GM21390 (cell line): ENCODE data around the gene GDF9.

Experiments
- ATAC-seq: cut with Tn5 transposase; IDR thresholded peaks from one replicate; pipeline ENCODE4 v1.9.1; 2021; ENCODE audit not compliant: unreplicated experiment

Gene GDF9

DNA sequence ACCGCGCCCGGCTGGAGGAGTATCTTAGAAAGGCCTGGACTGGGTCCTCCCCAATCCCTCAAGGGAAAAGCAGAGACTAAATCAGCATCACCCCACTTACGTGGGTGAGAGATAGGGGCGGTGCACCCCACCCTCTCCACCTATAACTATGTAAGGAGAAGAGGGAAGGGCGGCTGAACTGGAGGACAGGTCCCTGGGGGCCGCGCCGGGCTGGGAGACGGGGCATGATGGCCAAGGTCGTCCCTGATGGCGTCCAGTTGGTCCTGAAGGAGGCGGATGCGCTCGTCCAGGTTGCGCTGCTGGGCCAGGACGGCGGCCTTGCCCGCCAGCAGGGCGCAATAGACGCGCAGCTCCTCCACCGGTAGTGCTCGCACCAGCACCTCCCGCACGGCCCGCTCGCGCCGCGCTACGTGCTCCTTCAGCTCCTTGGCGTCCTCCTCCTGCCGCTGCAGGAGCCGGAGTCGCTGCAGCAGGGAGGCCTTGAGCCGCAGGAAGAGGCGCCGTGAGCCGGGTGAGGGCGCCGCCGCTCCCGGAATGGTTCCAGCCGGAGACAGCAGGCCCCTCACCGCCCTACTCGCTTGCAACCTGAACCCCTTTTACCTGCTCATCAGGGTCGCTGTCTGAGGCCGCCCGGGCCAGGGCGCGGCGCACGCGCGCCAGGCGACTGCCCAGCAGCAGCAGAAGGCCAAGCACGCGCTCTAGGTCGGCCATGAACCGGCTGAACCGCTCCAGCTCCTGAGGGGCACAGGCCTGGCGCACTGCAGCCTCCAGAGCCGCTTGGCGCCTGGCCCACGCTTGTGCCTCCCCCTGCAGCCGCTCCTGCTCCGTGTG, 43.4 kb downstream of the GDF9 start:
- no peak for ATAC-seq

DNA sequence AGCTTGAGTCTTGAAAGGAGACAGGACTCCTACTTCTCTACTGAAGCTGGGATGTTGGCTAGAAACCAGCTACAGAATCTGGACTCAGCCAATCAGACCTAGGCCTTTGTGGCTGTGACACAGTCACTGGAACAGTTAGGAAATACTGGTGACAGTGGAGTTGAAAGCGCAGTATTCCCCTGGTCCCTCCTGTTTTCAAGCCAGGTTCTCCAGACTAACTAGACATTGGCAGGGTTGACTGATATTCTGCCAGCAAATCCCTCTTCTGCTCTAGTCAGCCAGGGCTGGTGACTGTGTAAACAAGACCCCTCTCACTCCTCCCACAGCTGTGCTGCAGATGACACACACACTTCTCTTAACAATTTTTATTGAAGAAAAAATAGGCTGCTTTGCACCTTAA, 44.5 kb downstream of the GDF9 start:
- no peak for ATAC-seq

DNA sequence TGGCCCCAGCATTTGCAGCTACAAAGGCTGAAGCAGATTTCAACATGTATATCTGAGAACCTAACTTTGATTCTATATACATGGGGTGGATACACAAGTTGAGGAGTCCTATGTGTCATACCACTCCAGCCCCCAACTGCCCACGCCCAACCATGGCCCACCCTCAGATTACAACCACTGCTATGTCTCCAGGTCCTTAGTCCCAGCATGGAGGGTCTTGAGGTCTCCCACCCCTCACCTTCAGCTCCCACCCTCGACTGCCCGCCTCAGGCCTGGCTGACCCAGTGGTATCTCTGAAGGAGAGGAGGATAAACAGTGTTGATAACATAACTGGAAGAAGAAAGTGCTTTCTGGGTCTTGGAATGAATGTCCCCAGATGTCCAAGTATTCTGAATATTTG, 44.9 kb downstream of the GDF9 start:
- ATAC-seq: no peak

DNA sequence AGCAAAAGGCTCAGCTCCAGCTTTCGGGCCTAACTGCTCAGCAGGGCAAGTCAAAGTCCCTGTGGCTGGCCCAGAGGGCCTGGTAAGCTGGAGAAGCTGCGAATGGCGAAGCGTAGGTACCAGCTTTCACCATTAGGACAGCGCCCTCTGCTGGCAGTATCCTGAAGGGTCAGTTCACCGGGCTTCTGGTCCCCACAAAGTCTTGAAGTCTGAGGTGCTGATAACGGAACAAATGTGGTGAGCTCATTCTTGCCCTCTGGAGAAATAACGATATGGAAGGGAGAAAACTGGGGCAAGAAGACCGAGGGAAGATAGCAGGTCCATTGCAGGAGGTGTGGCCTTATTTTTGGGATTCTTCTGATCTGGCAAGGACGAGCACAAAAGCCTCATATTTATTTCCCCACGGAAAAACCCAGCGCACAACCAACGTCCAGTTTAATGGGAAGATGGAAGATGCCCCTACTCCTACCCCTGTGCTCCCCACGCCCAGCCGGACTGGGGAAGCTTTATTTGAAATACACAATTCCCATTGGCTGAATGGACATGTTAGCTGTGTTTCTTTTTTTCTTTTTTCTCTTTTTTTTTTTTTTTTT, 46.0 kb downstream of the GDF9 start:
- no peak for ATAC-seq

DNA sequence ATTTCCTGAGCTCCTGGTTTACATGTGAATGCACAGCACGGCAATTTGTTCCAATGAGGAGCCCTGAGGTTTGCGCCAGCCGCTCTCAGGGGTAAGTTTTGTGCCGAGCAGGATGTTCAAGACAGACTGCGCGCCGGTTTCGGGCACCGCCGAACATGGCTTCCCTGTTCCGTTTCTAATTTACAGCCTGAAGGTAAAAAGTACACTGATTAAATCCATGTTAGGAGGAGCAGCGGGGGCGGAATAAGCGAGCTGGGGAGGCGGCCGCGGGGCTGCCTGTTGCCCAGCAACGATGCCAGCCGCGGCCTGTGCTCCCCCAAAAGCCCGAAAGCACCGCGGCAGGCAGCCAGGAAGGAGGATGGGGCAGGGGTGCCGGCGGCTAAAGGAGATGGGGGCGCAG, 46.8 kb downstream of the GDF9 start:
- no peak for ATAC-seq

DNA sequence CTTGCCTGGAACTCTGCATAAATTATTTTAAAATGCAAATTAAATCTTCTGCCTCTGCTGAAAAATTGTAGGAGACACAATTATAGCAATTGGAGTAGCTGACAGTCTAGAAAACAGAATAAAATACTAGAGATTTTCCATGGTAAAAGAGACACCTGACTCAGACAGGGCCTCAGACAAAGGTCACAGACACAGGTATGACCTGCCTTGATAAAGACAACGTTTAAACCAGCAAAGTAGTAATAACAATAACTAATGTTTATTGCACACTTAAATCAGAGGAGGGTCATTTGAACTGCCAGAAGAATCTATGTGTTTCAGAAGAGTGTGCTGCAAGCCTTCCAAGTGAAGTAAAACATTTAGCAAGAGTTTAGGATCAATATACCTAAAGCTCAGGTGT, 49.3 kb downstream of the GDF9 start:
- no peak for ATAC-seq

DNA sequence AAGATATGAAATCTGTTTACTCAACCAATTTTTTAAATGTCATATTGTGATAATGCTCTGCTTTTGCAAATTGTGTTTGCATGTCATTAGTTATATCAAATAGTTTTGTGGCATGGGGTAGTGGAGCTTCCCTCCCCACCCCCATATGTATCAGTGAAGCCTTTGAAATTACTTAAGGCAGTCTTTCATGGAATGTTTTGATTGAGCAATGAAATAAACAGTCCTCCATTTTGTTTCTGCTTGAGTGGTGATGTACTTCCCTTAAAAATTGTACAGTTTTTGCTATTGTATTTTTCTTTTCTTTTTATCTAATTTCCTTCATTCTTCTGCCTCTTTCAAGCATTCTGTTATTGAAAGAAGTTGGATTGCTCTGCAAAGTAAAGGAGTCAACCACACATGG, 49.7 kb downstream of the GDF9 start:
- no peak for ATAC-seq

DNA sequence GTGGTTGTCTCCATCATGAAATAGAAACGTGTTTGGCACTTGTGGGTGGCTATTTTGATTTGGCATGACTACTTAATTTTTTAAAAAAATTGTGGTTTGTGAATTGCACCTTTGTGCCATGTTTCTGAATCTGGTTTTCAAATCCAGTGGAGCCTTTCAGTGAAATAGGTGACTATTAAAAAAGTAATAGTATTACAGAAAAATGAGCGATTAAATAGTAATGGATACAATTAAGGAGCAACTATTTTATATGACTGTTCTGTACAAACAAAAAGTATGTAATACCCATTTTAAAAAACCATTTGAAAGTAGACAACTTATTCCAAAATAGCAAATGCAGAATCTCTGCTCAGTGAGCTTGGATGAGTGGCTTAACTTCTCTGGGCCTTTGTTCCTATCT, 50.2 kb downstream of the GDF9 start:
- ATAC-seq: no peak

DNA sequence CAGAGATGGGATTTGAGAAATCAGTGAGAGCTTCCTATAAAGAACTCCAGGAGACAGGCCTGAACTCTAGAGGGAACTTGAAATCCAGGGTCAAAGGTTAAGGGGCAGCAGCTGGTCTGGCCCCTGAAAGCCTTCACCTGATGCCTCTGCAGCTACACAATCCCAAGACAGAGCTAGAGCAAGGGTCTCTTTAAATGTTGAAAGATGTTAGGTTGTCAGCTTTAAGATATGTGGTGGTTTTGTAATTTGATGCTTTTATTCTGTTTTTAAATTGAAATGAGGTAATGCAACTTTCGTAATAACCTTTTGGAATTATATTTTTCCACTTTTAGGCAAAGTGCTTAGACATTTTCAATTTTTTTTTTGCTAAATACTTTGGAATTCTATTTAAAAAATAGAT, 50.8 kb downstream of the GDF9 start:
- no peak for ATAC-seq

DNA sequence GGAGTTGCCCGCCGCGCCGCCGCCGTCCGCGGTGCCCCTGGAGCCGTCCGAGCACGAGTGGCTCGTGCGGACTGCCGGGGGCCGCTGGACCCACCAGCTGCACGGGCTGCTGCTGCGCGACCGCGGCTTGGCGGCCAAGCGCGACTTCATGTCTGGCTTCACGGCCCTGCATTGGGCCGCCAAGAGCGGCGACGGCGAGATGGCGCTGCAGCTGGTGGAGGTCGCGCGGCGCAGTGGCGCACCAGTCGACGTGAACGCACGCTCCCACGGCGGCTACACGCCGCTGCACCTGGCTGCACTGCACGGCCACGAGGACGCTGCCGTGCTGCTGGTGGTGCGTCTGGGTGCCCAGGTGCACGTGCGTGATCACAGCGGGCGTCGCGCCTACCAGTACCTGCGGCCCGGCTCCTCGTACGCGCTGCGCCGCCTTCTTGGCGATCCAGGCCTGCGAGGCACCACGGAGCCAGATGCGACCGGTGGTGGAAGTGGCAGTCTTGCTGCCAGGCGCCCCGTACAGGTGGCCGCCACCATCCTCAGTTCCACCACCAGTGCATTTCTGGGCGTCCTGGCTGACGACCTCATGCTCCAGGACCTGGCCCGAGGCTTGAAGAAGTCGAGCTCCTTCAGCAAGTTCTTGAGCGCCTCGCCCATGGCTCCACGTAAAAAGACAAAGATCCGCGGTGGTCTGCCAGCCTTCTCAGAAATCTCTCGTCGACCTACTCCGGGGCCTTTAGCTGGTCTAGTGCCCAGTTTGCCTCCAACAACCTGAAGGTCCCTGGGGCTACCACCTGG, 51.6 kb downstream of the GDF9 start:
- no peak for ATAC-seq

DNA sequence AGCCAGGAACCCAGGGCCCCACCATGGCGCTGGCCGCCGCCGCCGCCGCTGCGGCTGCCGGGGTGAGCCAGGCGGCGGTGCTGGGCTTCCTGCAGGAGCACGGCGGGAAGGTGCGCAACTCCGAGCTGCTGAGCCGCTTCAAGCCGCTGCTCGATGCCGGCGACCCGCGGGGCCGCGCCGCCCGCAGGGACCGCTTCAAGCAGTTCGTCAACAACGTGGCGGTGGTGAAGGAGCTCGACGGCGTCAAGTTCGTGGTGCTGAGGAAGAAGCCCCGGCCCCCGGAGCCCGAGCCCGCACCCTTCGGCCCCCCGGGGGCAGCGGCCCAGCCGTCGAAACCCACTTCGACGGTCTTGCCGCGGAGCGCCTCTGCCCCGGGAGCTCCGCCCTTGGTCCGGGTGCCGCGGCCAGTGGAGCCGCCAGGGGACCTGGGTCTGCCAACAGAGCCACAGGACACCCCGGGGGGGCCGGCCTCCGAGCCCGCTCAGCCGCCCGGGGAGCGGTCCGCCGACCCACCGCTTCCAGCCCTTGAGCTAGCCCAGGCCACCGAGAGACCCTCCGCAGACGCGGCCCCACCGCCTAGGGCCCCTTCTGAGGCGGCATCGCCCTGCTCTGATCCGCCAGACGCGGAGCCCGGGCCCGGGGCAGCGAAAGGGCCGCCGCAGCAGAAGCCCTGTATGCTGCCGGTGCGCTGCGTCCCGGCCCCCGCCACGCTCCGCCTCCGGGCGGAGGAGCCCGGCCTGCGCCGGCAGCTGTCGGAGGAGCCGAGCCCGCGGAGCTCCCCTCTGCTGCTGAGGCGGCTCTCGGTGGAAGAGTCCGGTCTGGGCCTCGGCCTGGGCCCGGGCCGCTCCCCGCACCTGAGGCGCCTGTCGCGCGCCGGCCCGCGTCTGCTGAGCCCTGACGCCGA, 52.4 kb downstream of the GDF9 start:
- ATAC-seq: no peak

DNA sequence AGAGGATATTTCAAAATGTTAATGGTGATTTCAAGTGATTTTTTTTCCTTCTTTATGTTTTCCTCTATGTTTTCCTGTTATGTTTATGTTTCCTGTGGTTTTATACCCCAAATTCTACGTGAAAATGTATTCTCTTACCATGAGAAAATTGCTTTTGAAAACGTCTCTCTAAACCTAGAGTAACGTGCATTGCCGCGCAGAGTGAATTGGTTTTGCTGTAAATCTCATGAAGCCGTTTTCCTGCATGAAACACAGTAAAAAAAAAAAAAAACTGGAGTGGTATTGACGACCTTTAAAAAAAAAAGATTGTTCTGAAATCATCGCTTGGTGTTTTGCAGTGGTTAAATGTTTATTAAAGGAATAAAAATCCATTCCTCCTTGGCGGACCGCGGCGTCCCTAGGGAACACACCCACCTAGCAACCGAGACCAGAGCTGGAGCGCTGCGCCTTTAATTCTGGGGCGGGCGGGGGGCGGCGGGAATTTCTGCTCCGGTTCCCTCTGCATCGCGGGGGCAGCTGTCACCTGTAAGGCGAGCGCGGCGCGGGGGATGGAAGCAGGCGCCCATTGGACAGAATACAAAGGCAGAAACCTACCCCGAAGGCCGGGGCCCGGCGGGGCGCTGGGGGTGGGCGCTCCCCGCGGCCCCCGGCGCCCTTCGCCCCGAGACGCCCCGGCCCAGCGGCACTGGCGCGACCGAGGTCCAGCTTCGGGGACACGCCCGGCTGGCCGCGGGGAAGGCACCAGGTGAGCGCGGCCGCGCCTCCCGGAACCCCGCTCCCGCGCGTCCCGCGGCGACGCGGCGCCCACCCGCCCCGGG, 53.3 kb downstream of the GDF9 start, which contains the start of gene SOWAHA:
TSS of gene SOWAHA (plus strand) at position 522 of the 818 bp plus-strand sequence. CDS start 320 bp downstream, outside the sequence.
- ATAC-seq: no peak

DNA sequence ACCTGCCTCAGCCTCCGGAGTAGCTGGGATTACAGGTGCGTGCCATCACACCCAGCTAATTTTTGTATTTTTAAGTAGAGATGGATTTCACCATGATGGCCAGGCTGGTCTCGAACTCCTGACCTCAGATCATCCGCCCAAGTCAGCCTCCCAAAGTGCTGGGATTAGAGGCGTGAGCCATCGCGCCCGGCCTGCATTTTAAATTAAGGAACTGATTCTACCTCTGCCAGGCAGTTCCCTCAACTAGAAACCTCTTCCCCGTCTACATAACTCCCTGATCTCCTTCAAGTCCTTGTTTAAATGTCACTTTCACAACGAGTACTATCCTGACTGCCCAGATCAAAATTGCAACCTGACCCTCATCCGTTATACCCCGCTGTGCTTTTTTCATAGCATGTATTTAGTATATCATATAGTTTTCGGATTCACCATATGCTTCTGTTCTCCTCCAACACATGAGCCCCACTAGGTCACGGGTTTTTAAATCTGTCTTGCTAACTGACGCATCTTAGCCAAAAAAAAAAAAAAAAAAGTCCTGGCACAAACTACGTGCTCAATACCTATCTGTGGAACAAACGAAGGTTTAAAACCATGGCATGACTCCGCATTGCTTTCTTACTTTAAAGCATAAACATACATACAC, 54.0 kb downstream of the GDF9 start:
- ATAC-seq: no peak
